Astrocyte of the cerebellum (primary cell): ENCODE measurements around the gene XYLT1.

Experiments used
- DNase-seq: peaks from one replicate; pipeline ENCODE4 v3.0.0-alpha.2; 2011; ENCODE audit warnings: low read depth
- H3K4me3 ChIP-seq: 2 replicates; pipeline ENCODE4 v1.5.1; 2011; ENCODE audit warnings: mild to moderate bottlenecking, low read depth, low read length, moderate library complexity
- CTCF ChIP-seq: IDR thresholded peaks from 2 replicates; pipeline ENCODE4 v1.5.1; 2012; ENCODE audit warnings: low read length, low read depth, moderate library complexity, mild to moderate bottlenecking; ENCODE audit errors: missing control alignments
- in situ Hi-C: cut with HindIII; loops from 2 replicates; pipeline ENCODE4 v1.10.0; 2017; ENCODE audit warnings: low sequenced_read_pairs

Gene XYLT1

GRCh38 chr16:17323171-17323570, 147.6 kb downstream of the XYLT1 start:
- no peak for DNase-seq
- in situ Hi-C loops: no loop called here
- TF ChIP-seq CTCF: no peak

GRCh38 chr16:17321824-17322223, 148.9 kb downstream of the XYLT1 start:
- no peak for DNase-seq
- no peak overlapping the region for H3K4me3 ChIP-seq
- in situ Hi-C loops: no loop called here
- no peak for TF ChIP-seq CTCF

More at GRCh38 chr16:17323171-17323570, 147.6 kb downstream of the XYLT1 start:
- no peak overlapping the region for H3K4me3 ChIP-seq

GRCh38 chr16:17320009-17320408, 150.8 kb downstream of the XYLT1 start:
- no peak overlapping the region for H3K4me3 ChIP-seq
- in situ Hi-C loops: no loop called here
- DNase-seq: no peak
- TF ChIP-seq CTCF: no peak

- no peak for TF ChIP-seq CTCF
- in situ Hi-C loops: loop anchor here (5.0 to 10.0 kb wide), 2 partner anchors 41 to 47 kb away; no protein-coding TSS in a partner anchor
- no peak for DNase-seq
- H3K4me3 ChIP-seq: no peak overlapping the region
Observed at GRCh38 chr16:17318238-17318637, 152.5 kb downstream of the XYLT1 start.

GRCh38 chr16:17316005-17316404, 154.8 kb downstream of the XYLT1 start:
- TF ChIP-seq CTCF: no peak
- no peak for DNase-seq
- no peak overlapping the region for H3K4me3 ChIP-seq
- in situ Hi-C loops: loop anchor here (5.0 to 10.0 kb wide), 2 partner anchors 39 to 49 kb away; no protein-coding TSS in a partner anchor

DNA sequence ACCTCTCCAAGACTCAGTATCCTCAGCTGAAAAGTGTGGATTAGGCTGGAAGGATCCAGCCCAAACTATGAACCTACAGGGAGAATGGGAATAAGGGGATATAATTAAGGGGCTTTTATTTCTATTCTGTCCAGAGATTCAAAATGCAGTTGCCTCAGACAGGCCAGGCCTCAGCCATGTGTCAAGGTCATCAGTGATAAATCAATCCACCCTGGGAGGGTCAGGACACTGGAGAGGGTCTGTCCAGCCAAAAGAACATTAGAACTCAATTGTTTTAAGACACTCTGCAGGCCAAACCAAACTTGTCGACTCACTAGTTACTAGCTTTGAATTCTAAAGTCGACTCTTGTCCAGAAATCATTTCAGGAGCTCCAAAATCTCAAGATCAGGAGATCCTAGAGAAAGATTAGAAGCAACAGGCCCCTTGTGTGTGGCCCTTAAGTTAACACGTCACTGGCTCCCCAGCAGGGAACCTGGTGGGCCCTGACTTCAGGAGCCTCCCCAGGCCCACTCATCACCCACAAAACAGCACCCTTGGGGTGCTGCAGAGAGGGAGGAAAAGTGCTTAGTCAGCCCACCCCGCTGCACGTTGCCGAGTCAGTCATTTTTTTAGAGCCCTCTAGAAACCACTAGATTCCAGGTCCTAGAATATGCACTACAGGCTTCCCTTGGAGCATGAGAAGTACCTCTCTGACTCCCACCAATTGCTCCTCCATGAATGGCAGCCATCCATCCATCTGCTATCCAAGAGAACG, 156.8 kb downstream of the XYLT1 start:
- TF ChIP-seq CTCF: no peak
- H3K4me3 ChIP-seq: no peak overlapping the region
- in situ Hi-C loops: loop anchor here (10.0 kb wide), 1 partner anchor 51 kb away; no protein-coding TSS in a partner anchor
- DNase-seq: no peak
